SH-SY5Y (cell line): ENCODE data around the gene CLPSL1.

Source experiments
- GATA2 ChIP-seq: IDR thresholded peaks from 2 replicates; pipeline ENCODE4 v1.6.1; 2011; ENCODE audit warnings: mild to moderate bottlenecking, low read depth, low read length
- GATA3 ChIP-seq: IDR thresholded peaks from 2 replicates; pipeline ENCODE4 v1.6.1; 2011; ENCODE audit warnings: low read depth, mild to moderate bottlenecking, low read length, moderate library complexity

DNA sequence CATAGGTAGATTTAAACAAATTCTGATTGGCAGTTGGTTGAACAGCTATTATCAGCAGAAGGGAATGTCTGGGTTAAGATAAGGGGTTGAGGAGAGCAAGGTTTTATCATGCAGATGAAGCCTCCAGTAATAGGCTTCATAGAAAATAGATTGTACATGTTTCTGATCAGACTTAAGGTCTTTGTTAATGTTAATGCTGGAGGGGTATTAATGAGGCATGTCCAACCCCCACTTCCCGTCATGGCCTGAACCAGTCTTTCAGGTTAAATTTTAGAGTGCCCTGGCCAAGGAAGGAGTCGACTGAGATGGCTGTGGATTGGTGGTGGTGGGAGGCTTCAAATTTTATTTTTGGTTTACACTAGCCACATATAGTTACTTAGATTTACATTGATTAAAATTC, 3.4 kb downstream of the CLPSL1 start:
- TF ChIP-seq GATA2 (no peak), GATA3 (no peak)
